GM18508 (cell line): Measurements from ENCODE around the gene LRRC73.

Experiments
- ATAC-seq: cut with Tn5 transposase; IDR thresholded peaks from one replicate; pipeline ENCODE4 v1.9.1; 2021; ENCODE audit warnings: moderate number of reproducible peaks; ENCODE audit not compliant: insufficient read depth, unreplicated experiment

Gene LRRC73

DNA sequence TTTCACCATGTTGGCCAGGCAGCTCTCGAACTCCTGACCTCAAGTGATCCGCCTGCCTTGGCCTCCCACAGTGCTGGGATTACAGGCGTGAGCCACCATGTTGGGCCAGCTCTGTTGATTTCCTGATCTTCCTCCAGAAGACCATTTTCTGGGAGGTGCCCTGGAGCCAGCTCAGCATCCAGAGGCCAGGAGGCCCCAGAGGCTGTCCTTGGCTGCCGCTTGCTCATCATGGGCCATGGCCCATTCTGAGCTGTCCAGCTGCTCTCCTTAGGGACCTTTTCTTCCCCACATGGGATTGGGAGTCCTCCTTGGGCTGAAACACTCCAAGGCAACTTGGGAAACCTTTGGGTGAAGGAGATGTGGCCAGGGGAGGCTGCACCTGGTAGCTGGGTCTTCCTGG is 15.4 kb downstream of the LRRC73 start:
- ATAC-seq, result no peak

DNA sequence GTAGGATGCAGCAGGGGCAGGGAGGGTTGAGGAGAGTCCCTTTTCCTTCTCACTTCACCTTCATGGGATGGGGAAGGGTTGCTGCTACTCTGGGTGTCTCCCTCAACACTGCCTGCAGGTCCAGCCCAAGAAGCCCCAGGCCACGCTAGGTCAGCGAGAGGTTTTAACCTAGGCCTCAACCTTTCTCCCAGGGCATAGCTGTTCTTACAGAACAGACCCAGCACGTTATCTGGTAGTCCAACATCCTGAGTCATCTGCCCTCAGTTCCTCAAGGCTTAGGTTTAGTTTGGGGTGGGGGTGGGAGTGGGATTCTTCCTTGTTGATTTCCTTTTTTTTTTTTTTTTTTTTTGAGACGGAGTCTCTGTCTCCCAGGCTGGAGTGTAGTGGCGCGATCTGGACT is 15.8 kb downstream of the LRRC73 start:
- ATAC-seq, result no peak

GRCh38 chr6:43493833-43494232 is 16.3 kb downstream of the LRRC73 start:
- no peak for ATAC-seq

DNA sequence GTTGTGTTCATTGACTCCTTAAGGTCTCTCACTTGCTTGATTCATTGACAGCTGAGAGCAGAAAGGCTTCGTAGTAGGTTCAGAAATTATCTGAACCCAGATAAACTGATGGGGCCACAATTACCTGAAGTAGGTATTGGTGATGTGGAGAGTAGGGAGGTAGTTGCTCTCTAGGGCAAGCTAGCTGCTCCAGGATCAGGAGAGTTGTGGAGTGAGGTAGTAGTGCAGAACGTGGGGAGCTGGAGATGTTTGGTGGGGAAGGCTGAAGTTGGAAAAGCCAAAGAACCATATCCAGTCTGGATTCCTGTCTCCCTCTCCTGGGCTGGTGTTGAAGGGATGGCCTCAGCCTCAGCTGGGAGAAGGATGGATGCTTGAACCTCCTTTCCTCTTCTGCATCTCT is 16.9 kb downstream of the LRRC73 start:
- ATAC-seq, result no peak

DNA sequence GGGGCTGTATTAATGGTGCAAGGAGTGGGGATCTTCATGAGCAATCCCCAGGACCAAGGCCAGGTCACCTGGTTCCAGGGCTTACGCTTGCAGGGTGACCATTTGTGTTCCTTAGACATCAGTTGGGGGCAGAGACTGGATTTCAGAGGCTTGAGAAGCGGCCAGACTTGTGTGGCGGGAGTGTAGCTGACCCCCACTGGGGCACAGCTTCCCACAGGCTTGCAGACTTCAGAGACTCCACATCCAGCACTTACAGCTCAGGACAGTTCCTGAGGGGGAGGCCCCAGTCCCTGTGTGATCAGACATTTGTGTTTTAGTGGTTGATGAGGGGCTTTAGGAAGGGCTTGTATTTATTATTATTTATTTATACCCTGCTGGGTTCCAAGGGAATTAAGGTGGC is 17.5 kb downstream of the LRRC73 start:
- ATAC-seq, result no peak

DNA sequence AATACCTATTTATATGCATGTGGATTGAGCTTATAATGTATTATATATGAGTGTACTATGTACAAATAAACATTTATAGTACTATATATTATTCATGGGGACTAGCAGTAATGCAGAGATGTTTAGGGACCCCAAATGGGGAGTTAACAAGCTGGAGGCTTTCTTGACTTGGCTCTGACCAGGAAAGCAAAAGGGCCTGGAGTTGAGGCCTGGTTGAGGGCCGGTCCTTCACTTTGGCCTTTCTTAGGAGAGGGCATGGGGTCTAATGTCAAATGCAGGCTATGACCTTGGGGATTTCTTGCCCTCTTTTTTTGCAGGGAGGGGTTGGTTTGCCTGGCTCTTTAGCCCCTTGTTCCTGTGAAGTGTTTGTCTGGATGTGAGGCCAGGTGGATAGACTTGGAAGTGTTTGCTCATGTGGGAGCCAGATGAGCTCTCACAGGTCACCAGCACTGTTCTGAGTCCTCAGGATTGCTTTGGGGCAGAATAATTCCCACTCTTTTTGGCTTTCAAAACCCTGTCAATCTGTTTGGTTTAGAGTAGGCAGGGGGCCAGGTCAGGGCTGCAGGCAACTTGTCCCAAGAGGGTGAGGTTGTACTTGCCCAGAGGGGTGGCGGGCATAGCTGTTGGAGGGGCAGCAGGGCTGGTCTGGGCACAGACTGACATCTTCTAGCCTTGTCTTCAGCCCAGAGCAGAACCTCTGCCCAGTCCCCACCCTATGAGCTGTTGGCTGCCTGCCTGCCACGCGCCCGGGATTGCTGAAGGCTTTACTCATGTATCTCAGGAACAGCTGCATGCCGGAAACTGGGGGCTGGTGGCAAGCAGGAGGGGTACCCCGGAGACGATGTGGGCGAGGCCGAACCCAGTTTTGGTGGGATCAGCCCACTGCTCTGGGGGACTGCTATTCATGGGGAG is 18.1 kb downstream of the LRRC73 start:
- ATAC-seq, result no peak

DNA sequence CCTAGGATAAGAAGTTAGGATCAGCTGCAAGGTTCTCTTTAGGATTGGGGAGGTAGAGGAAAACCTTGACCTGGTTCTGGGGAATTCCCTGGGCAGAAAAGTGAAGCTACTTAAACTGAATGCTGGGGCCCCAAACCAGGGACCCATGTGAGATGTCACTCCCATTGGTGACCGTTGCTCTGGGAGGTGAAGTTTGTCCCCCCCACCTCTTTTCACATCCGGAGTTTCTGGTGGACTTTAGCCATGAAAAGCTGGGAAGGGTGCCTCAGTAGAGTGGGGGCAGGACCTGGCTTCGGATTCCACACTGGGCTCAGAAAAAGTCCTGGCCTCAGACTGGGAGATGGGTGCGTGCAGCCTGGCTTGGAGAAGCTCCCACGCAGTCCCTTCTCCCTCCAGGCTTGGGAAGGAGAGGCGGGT is 19.6 kb downstream of the LRRC73 start:
- ATAC-seq, result no peak

GRCh38 chr6:43489277-43490072 is 20.7 kb downstream of the LRRC73 start:
- ATAC-seq, result no peak

- ATAC-seq, result no peak
These were observed 21.4 kb downstream of the LRRC73 start for GRCh38 chr6:43488667-43489276.

- ATAC-seq, result no peak
These were observed 28.4 kb downstream of the LRRC73 start for GRCh38 chr6:43481591-43482236.

DNA sequence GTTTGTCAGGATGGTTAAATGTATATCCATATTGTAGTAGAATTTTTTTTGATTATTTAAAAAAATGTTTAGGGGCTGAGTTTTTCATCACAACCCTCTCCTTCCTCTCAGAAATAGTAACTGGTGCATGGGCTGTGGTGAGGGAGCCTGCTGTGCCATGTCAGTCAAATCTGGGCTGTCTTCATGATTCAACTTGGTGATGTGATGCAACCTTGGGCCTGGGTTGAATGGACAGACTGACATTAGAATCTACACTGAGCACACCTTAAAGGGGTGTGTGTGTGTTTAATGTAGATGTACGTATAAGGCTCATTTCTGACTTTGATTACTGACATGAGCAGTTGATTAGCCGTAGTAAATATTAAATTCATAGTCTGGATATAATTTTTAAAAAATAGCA is 29.1 kb downstream of the LRRC73 start:
- ATAC-seq, result no peak

- no peak for ATAC-seq
These were observed 32.2 kb downstream of the LRRC73 start for GRCh38 chr6:43478008-43478372.

DNA sequence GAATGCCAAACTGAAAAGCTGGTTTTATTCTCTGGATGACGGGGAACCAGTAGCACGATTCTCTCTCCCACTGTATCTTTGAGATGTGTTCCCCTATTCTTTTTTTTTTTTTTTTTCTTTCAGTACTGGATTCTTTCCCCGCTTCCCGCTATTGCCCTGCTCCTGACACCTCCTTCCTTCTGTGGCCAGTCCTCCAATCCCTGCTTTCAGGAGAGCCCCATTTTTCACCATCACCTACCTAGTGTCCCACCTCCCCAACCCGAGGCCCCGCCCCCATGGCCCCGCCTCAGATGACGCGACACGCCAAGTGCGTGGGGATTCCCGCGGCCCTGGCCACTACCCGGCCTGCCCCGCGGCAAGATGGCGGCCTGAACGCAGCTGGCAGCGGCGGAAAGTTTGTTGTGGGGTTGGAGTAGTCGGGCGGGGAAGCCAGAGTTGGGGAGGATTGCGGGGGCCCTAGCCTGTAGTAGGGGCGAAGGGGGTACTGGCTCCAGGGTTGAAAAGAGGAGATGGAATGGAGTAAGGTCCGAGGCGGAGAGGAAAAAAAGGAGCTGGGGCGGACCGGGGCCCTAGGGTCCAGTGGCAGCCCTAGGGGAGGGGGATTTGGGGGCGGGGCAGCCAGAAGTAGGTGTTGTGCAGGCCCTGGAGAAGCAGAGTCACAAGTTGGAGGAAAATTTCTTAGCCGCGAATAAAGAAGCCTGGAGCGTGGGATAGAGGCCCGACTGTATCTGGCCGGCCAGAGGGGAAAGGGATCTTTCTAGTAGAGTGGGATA is 32.7 kb downstream of the LRRC73 start, which contains the start of gene TJAP1:
Gene TJAP1 (plus strand): TSS at position 336 of the 773 bp plus-strand sequence. CDS start 21,432 bp downstream, outside the sequence.
- ATAC-seq, result no peak

GRCh38 chr6:43476746-43477145 is 33.4 kb downstream of the LRRC73 start:
- no peak for ATAC-seq

GRCh38 chr6:43475516-43475915 is 34.6 kb downstream of the LRRC73 start:
- no peak for ATAC-seq

- ATAC-seq, result no peak
These were observed 37.6 kb downstream of the LRRC73 start for GRCh38 chr6:43472515-43472914.

- no peak for ATAC-seq
These were observed 38.7 kb downstream of the LRRC73 start for GRCh38 chr6:43471399-43471798.

DNA sequence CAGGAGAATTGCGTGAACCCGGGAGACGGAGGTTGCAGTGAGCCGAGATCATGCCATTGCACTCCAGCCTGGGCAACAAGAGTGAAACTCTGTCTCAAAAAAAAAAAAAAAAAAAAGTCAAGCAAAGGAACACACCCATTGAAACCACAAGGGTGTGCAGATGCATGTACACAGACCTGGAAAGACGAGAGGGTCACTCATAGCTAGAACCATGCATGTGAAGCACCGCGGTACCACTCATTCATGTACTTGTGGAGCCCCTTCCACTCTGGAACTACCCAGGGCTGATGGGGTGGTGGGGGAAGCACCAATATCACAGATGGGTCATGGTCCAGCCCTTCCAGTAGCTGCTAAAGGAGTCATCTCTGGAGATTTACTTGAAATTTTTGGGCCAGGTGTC is 40.2 kb downstream of the LRRC73 start:
- ATAC-seq, result no peak

GRCh38 chr6:43468748-43469681 is 41.1 kb downstream of the LRRC73 start:
- no peak for ATAC-seq
